ENCODE results near the gene SALL1.

The SALL1 gene

DNA sequence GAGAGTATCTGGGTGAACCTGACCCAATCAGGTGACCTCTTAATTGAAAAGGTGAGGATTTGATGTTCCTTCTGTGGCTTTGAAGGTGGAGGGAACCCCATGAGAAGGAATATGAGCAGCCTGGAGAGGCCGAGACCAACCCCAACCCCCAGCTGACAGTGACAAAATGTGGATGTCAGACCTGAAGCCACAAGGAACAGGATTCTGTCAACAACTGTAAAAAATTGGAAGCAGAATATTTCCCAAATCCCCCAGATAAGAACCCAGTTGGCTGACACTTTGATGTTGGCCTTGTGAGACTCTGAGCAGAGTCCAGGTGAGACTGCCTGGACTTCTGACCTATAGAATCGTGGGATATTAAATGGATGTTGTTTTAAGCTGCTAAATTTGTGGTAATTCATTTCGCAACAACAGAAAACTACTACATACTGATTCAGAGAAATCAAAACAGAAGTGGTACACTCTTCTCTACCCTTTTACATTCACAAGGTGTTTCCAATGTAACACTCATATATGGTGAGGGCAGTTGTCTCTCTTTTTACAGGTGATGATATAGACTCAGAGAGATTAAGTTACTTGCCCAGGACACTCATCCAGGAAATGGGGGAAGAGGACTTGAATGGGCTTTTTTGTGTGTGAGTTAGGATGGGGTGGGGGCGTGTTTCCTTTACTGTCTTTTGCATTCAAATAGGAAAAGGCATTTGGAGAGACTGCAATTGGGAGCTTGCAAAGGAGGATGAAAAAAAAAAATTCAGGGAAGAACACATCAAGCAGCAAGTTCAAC lies 29.8 kb upstream of the SALL1 start:
- DNase-seq (ENCODE audit: low read depth), result no peak
- TF ChIP-seq, protein P1, sequence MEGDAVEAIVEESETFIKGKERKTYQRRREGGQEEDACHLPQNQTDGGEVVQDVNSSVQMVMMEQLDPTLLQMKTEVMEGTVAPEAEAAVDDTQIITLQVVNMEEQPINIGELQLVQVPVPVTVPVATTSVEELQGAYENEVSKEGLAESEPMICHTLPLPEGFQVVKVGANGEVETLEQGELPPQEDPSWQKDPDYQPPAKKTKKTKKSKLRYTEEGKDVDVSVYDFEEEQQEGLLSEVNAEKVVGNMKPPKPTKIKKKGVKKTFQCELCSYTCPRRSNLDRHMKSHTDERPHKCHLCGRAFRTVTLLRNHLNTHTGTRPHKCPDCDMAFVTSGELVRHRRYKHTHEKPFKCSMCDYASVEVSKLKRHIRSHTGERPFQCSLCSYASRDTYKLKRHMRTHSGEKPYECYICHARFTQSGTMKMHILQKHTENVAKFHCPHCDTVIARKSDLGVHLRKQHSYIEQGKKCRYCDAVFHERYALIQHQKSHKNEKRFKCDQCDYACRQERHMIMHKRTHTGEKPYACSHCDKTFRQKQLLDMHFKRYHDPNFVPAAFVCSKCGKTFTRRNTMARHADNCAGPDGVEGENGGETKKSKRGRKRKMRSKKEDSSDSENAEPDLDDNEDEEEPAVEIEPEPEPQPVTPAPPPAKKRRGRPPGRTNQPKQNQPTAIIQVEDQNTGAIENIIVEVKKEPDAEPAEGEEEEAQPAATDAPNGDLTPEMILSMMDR (conservative IDR thresholded peaks at IDR 0.05; ENCODE audit: low read depth, low read length), result no peak
- no peak overlapping the region for H3K4me3 ChIP-seq (ENCODE audit: low read depth, low read length)

DNA sequence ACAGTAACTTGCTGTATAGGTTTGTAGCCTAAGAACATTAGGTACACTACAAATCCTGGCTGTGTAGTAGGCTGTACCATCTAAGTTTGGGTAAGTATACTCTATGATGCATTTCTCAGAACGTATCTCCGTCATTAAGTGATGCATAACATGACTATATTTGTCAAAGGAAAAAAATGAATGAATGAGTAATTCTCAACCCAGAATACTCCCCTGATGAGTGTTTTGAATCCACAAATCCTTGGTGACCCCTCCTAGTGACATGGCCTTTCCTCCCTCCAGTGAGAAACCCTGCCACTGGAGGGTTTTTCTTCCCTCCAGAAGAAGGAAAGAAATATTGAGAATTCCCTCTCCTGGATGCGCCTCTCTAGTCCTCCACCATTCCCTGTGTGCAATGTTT lies 24.0 kb upstream of the SALL1 start:
- TF ChIP-seq, protein P1 (conservative IDR thresholded peaks at IDR 0.05; ENCODE audit: low read depth, low read length), result no peak
- no peak for DNase-seq (ENCODE audit: low read depth)
- no peak overlapping the region for H3K4me3 ChIP-seq (ENCODE audit: low read depth, low read length)

DNA sequence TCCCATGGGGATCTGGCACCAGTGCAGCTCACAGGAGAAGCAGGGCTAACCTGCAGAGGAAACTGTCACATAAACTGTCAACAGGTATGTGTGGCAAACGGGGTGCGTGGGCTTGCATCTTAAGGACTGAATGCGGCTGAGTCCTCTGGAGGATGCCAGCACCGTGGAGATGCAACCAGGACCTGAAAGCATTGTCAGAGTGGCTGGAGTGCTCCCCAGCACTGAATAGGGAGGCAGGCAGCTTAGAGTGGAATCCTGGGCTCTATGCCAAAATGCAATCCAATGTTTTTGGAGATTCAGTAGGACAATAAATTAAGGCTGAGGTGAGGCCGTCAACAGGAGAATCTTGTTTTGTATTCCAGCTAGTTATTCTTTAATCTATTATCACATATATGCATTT lies 21.3 kb upstream of the SALL1 start:
- H3K4me3 ChIP-seq (ENCODE audit: low read depth, low read length), result no peak overlapping the region
- TF ChIP-seq, protein P1 (conservative IDR thresholded peaks at IDR 0.05; ENCODE audit: low read depth, low read length), result no peak
- DNase-seq (ENCODE audit: low read depth), result no peak

- H3K4me3 ChIP-seq (ENCODE audit: low read depth, low read length), result no peak overlapping the region
- TF ChIP-seq, protein P1 (conservative IDR thresholded peaks at IDR 0.05; ENCODE audit: low read depth, low read length), result no peak
- no peak for DNase-seq (ENCODE audit: low read depth)
These were observed 17.7 kb upstream of the SALL1 start for GRCh38 chr16:51168755-51169154.

DNA sequence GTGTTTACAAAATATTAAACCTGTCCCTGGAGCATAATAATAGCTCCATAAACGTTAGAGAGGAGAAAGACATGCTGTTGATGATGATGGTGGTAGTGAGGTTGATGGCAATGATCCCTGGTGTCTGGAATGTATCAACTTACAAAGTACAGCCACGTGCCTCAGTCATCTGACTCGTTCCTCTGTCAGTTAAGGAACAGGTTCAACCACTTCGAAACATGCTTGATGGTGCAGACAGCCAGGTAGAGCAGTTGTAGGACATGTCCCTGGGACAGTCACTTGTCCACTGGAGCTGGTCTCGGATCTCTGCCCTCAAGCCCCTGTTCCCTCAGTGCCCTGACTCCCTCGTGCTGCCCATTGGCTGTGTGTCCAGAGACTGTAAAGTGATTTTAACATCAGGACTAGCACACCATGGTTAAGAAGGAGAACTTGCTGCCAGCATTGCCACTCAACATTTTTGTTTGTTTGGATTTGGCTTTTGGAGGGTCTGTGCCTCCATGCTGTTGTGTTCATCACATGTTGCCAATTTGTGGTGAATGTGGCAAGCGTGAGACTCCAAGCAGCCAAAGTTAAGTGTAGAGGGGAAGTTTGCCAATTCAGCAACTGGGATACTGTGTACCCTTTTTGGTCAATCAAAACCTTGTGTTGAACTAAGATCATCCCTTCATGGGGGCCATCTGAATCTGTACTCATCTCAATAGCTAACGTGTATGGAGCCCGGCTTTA lies 16.3 kb upstream of the SALL1 start:
- DNase-seq (ENCODE audit: low read depth), result no peak
- no peak overlapping the region for H3K4me3 ChIP-seq (ENCODE audit: low read depth, low read length)
- TF ChIP-seq, protein P1 (conservative IDR thresholded peaks at IDR 0.05; ENCODE audit: low read depth, low read length), result no peak

GRCh38 chr16:51166541-51166940 lies 15.5 kb upstream of the SALL1 start:
- H3K4me3 ChIP-seq (ENCODE audit: low read depth, low read length), result no peak overlapping the region

More at GRCh38 chr16:51166541-51166940, 15.5 kb upstream of the SALL1 start:
- TF ChIP-seq, protein P1 (conservative IDR thresholded peaks at IDR 0.05; ENCODE audit: low read depth, low read length), result no peak
- no peak for DNase-seq (ENCODE audit: low read depth)

Measured in choroid plexus epithelial cell (primary cell).